Endodermal cell (in vitro differentiated cells): Measurements from ENCODE around the gene GRB10. TPM values are rescaled to one million over a fixed set of nuclear protein-coding genes. Genes with fewer than 3 reads are reported as not detected.

Source experiments
- DNase-seq: peaks from one replicate; pipeline ENCODE4 v3.0.0-alpha.2; 2017
- H3K27ac ChIP-seq: 2 replicates; pipeline ENCODE4 v1.5.1; 2013; ENCODE audit warnings: mild to moderate bottlenecking, low read depth, low read length, moderate library complexity
- H3K27me3 ChIP-seq: 2 replicates; pipeline ENCODE4 v1.6.1; 2013; ENCODE audit warnings: mild to moderate bottlenecking, low read length, moderate library complexity; ENCODE audit not compliant: insufficient read depth, control insufficient read depth, poor library complexity, severe bottlenecking
- H3K36me3 ChIP-seq: 2 replicates; pipeline ENCODE4 v1.7.0; 2013; ENCODE audit warnings: mild to moderate bottlenecking, low read length, moderate library complexity; ENCODE audit not compliant: control insufficient read depth, insufficient read depth
- H3K4me1 ChIP-seq: one replicate; pipeline ENCODE4 v1.7.0; 2013; ENCODE audit warnings: low read length; ENCODE audit not compliant: control insufficient read depth, insufficient read depth
- H3K4me3 ChIP-seq: 2 replicates; pipeline ENCODE4 v1.5.1; 2013; ENCODE audit warnings: mild to moderate bottlenecking, low read length, moderate library complexity
- H3K9ac ChIP-seq: 2 replicates; pipeline ENCODE4 v1.6.1; 2013; ENCODE audit warnings: mild to moderate bottlenecking, low read length, moderate library complexity; ENCODE audit not compliant: poor library complexity, severe bottlenecking; ENCODE audit errors: extremely low read depth
- H3K9me3 ChIP-seq: 2 replicates; pipeline ENCODE4 v1.6.1; 2013; ENCODE audit warnings: mild to moderate bottlenecking, low read length, moderate library complexity; ENCODE audit not compliant: control insufficient read depth
- H3K27ac Mint-ChIP-seq: 2 replicates; pipeline ENCODE4 v1.8.0; 2020; ENCODE audit warnings: mixed read lengths
- H3K27me3 Mint-ChIP-seq: 2 replicates; pipeline ENCODE4 v1.8.0; 2021; ENCODE audit warnings: mild to moderate bottlenecking, mixed read lengths; ENCODE audit not compliant: insufficient read depth
- H3K36me3 Mint-ChIP-seq: 2 replicates; pipeline ENCODE4 v1.8.0; 2020; ENCODE audit warnings: low read depth, mixed read lengths
- H3K4me1 Mint-ChIP-seq: 2 replicates; pipeline ENCODE4 v1.8.0; 2020; ENCODE audit warnings: mixed read lengths
- H3K4me3 Mint-ChIP-seq: 2 replicates; pipeline ENCODE4 v1.8.0; 2020; ENCODE audit warnings: mild to moderate bottlenecking, moderate library complexity, mixed read lengths
- H3K9me3 Mint-ChIP-seq: 2 replicates; pipeline ENCODE4 v1.8.0; 2020; ENCODE audit warnings: mild to moderate bottlenecking, mixed read lengths
- WGBS, 2 experiments: methylation state at CpG; one replicate each; pipeline versions ENCODE4 v1.1.5 to v1.1.7; 2013; ENCODE audit warnings: missing lambda C conversion rate in 2 of 2, mixed read lengths in 1 of 2; ENCODE audit not compliant: insufficient coverage in 1 of 2, insufficient read length in 1 of 2; 5-methylcytosine and 5-hydroxymethylcytosine counted together
- total RNA-seq, 2 donors: library from RNA; stranded (reverse); fragmentation: NEBNext Ultra II Directional in 1 of 2; extraction: Animal tissue kit (Norgen Biotek cat#: 25700) in 1 of 2; gene quantifications; 2 replicates in 1 of 2; 3 replicates in 1 of 2; pipeline ENCODE4 v1.2.1, GENCODE V29; 2021
- TF ChIP-seq, protein P1 (sequence below): fragments of 200-600 bp; sonication (generic); conservative IDR thresholded peaks from 2 replicates; pipeline ENCODE4 v1.5.0; 2021; ENCODE audit warnings: antibody characterized with exemption, mild to moderate bottlenecking

The GRB10 gene
- total RNA-seq, 2 donors from 2014 or later, result 71.9 to 97.5 TPM

DNA sequence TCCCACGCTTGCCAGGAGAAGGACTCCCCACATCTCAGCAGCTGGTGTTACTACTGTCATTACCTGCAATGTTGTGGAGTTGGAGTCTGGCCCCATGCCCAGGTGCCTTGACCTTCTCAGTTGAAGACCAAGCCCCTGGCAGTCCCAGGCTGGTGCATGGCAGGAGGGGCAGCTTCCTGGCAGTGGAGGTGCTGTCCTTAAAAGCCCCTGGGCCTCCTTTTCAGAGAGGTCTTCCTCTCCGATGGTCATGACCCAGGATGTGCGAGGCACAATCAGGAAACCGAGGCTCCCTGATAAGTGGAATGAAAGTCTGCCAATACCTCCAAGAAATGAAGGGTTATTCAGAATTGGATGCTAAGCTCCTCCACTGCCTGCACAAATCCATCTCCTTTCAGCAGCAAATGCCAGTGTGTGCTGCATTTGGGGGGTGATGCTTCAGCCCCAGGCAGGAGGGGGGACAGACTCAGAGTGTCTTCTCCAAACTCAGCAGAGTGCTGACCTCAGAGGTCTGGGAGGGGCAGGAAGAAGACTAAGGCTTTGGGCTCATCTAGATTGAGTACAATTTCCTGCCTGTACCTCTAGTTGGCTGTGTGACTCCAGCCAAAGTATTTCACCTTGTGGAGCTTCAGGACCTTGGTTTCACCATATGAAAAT lies 120.5 kb downstream of the GRB10 start:
- Histone ChIP-seq H3K27ac (no peak overlapping the region), H3K4me1 (no peaks in the 10 kb centered on the region), H3K9me3 (no peaks in the 10 kb centered on the region), H3K36me3 (peaks cover 74% of the 10 kb centered on the region), H3K4me3 (no peak overlapping the region), H3K9ac (no peak overlapping the region), H3K27me3 (no peaks in the 10 kb centered on the region)
- Mint-ChIP-seq H3K36me3 (peaks cover 54% of the 10 kb centered on the region), H3K9me3 (no peaks in the 10 kb centered on the region), H3K27ac (no peak overlapping the region), H3K27me3 (no peaks in the 10 kb centered on the region), H3K4me3 (no peak overlapping the region), H3K4me1 (no peaks in the 10 kb centered on the region)
- WGBS, 2 experiments, result 95 to 97% methylated on average over 4 of the region's 4 CpGs
- peak; percentile 7 for DNase-seq
- TF ChIP-seq, protein P1, sequence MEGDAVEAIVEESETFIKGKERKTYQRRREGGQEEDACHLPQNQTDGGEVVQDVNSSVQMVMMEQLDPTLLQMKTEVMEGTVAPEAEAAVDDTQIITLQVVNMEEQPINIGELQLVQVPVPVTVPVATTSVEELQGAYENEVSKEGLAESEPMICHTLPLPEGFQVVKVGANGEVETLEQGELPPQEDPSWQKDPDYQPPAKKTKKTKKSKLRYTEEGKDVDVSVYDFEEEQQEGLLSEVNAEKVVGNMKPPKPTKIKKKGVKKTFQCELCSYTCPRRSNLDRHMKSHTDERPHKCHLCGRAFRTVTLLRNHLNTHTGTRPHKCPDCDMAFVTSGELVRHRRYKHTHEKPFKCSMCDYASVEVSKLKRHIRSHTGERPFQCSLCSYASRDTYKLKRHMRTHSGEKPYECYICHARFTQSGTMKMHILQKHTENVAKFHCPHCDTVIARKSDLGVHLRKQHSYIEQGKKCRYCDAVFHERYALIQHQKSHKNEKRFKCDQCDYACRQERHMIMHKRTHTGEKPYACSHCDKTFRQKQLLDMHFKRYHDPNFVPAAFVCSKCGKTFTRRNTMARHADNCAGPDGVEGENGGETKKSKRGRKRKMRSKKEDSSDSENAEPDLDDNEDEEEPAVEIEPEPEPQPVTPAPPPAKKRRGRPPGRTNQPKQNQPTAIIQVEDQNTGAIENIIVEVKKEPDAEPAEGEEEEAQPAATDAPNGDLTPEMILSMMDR, result no peak

DNA sequence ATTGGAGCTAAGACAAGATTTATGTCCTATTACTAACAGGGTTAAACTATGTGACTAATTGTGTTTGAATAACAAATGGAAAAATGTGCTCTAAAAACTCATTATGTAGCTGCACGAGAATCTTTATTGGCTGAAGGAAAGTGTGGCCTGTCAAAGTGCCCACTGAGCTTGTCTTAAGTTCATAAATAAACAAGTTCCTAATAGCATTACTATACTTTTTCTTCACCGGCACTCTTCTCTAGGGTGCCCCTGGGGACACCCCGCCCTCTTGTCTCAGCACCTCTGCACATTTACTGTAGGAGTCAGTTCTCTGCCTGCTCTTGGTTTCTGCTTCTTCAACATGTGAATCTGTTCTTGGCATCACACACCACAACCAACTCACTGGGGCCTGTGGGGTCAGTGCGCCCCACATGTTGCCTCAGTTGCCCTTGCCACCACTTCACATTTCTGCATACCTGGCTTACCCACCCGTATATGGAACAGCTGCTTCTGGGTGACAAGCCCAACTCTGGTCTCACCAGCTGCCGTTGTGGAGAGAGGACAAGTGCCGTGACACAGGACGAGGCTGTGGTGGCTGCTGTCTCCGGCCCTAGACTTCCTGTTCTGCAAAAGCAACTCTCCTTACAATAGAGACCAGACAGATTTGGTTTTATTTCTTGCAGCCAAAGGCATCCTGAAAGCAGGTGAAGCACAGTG lies 121.2 kb downstream of the GRB10 start:
- H3K27me3 Mint-ChIP-seq, result no peaks in the 10 kb centered on the region
- no peaks in the 10 kb centered on the region for H3K4me1 Mint-ChIP-seq
- Histone ChIP-seq H3K27ac (no peak overlapping the region), H3K36me3 (peaks cover 78% of the 10 kb centered on the region), H3K9me3 (no peaks in the 10 kb centered on the region), H3K9ac (no peak overlapping the region), H3K4me1 (no peaks in the 10 kb centered on the region), H3K4me3 (no peak overlapping the region), H3K27me3 (no peaks in the 10 kb centered on the region)
- no peak overlapping the region for H3K27ac Mint-ChIP-seq
- peaks cover 56% of the 10 kb centered on the region for H3K36me3 Mint-ChIP-seq
- H3K9me3 Mint-ChIP-seq, result no peaks in the 10 kb centered on the region
- peak; percentile 25 for DNase-seq
- WGBS, 2 experiments, result 83% methylated on average over 7 to 9 of the region's 9 CpGs
- TF ChIP-seq, protein P1, result no peak
- H3K4me3 Mint-ChIP-seq, result no peak overlapping the region

DNA sequence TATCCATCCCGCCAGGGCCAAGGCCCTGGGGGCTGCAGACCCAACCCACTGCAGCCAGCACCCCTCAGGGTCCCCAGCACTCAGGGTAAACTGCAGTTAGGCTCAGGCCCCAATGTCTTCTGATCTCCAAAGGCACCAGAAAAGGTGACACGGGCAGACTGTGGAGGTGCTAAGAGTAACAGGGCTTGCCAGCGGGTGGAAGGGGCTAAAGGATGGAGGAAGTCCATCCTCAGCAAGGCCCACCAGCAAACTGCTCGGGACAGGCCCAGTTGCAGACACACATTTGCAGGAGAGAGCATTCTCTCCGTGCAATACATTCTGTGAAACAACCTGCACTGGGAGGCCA lies 121.9 kb downstream of the GRB10 start:
- H3K4me3 Mint-ChIP-seq, result no peak overlapping the region
- Histone ChIP-seq H3K27ac (no peak overlapping the region), H3K4me3 (no peak overlapping the region), H3K27me3 (no peaks in the 10 kb centered on the region), H3K9me3 (no peaks in the 10 kb centered on the region), H3K9ac (no peak overlapping the region), H3K36me3 (peaks cover 85% of the 10 kb centered on the region), H3K4me1 (no peaks in the 10 kb centered on the region)
- TF ChIP-seq, protein P1, result no peak
- peaks cover 56% of the 10 kb centered on the region for H3K36me3 Mint-ChIP-seq
- no peak overlapping the region for H3K27ac Mint-ChIP-seq
- H3K9me3 Mint-ChIP-seq, result no peaks in the 10 kb centered on the region
- no peaks in the 10 kb centered on the region for H3K27me3 Mint-ChIP-seq
- DNase-seq, result peak; percentile 24
- WGBS, 2 experiments, result 97 to 100% methylated on average over 2 to 5 of the region's 5 CpGs
- no peaks in the 10 kb centered on the region for H3K4me1 Mint-ChIP-seq
